AG09309 (cell line): ENCODE results near the gene PTPRM.

Experiments used
- DNase-seq: peaks from one replicate; pipeline ENCODE4 v3.0.0-alpha.2; 2010; ENCODE audit warnings: low read depth
- H3K4me3 ChIP-seq: 2 replicates; pipeline ENCODE4 v1.5.1; 2011; ENCODE audit warnings: mild to moderate bottlenecking, low read depth, low read length, moderate library complexity; ENCODE audit not compliant: control insufficient read depth
- TF ChIP-seq, protein P1 (sequence below): IDR thresholded peaks from 2 replicates; pipeline ENCODE4 v1.5.1; 2011; ENCODE audit warnings: mild to moderate bottlenecking, low read depth, low read length, inconsistent platforms; ENCODE audit not compliant: insufficient read depth, control insufficient read depth; ENCODE audit errors: missing control alignments

Gene PTPRM

DNA sequence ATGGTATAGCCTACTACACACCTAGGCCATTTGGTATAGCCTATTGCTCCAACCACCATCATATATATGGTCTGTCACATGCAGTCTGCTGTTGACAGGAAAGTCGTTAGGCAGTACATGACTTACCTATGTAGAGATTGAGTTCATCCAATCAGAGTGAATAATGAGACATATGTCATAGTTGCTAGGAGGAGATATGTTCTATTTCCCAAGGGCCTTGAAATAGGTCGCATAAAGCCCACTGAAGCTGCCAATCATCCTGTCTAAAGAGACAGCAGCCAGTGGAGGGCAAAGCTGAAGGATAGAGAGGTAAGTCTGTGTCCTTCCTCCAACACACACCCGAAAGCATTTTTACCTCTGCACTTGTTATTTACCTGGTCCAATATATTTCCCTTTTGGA lies 263.4 kb downstream of the PTPRM start:
- TF ChIP-seq, protein P1, sequence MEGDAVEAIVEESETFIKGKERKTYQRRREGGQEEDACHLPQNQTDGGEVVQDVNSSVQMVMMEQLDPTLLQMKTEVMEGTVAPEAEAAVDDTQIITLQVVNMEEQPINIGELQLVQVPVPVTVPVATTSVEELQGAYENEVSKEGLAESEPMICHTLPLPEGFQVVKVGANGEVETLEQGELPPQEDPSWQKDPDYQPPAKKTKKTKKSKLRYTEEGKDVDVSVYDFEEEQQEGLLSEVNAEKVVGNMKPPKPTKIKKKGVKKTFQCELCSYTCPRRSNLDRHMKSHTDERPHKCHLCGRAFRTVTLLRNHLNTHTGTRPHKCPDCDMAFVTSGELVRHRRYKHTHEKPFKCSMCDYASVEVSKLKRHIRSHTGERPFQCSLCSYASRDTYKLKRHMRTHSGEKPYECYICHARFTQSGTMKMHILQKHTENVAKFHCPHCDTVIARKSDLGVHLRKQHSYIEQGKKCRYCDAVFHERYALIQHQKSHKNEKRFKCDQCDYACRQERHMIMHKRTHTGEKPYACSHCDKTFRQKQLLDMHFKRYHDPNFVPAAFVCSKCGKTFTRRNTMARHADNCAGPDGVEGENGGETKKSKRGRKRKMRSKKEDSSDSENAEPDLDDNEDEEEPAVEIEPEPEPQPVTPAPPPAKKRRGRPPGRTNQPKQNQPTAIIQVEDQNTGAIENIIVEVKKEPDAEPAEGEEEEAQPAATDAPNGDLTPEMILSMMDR = no peak
- no peak overlapping the region for H3K4me3 ChIP-seq
- no peak for DNase-seq

DNA sequence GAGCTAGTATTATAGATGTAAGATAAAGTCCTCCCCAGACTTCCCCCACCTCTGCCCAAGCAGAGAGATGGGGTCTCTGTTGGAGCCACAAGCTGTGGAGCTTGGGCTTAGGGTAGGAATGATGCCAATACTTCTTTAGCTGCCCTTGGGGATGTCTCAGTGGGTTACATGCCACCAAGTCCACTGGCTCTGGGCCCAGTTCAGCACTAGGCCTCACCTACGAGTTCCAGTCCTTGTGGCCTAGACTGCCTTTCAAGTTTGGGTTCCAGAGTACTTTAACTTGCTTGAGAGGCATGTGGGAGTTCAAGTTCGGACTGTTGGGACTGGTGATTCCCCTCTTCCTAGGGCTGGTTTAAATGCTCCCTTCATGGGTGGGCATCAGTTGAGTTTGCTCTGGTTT lies 272.4 kb downstream of the PTPRM start:
- DNase-seq = no peak
- TF ChIP-seq, protein P1 = no peak
- no peak overlapping the region for H3K4me3 ChIP-seq

DNA sequence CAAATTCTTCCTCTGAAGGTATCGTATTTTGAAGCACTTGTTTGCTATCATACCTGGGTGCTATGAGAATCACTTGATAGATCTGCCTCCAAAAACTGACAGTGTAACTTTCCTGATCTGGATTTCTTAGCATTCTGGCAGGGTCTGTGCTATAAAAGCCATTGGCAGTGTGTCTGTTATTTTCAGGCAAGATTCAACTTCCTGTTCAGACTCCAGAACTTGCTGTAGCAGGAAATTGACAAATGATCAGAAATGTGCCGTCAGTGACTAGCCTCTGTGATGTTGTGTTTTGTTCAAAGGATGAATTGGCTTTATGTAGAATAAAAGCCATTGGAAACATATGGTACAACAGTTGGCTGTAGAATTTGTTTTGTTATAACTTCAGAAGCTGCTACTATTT lies 273.3 kb downstream of the PTPRM start:
- no peak for DNase-seq
- TF ChIP-seq, protein P1 = no peak
- H3K4me3 ChIP-seq = no peak overlapping the region

DNA sequence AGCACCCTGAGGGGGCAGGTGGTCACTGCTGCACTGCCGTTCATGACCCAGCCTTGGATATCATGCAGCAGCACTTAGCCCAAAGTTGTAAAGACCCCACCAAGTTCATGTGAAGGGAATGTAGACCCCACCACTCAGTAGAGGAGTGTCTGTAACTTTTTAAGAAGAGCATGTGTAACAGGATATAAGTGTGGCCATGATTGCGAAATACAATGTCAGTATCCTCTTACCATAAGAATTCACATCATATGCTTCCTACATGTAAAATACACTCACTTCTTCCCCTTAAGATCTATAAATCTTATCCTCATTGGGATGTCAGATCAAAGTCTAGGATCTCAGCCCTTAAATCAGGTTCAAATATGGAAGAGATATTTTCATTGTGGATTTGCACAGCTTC lies 276.9 kb downstream of the PTPRM start:
- no peak overlapping the region for H3K4me3 ChIP-seq
- DNase-seq = no peak
- TF ChIP-seq, protein P1 = no peak

DNA sequence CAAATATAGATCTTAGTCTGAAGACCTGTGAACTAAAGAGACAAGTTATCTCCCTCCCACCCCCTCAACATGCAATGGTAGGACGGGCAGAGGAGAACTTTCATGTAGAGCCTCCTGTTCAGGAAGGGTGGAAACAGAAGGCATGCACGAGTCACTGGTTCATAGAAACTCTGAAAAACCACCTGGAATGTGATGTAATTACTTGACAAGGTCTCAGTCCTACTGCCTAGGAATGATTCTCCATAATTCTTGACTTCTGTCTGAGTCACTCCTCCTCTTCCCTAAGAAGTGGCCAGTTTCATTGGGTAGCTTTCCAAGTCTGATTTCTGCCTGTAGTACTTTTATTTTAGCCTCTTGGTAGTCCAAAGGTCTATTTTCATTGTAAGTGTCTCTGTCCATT lies 277.3 kb downstream of the PTPRM start:
- TF ChIP-seq, protein P1 = no peak
- no peak for DNase-seq
- no peak overlapping the region for H3K4me3 ChIP-seq

DNA sequence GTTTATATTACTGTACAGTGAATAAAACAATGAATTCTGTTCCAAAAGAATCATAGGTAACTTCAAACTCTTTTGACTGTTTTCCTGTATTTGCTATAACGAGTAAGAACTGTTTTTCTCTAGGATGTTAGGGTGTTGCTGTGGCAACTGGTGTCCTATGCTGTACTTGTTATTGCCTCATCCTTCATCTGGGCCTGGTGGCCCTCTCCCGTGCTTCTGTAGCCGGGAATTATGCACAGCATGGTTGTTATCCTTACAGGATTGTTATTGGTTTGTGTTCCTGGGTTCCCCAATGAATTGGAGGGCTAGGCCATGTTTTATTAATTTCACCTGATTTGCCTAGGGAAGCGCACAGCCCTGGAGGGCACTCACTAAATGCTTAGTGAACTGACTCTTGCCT lies 279.2 kb downstream of the PTPRM start:
- TF ChIP-seq, protein P1 = no peak
- H3K4me3 ChIP-seq = no peak overlapping the region
- DNase-seq = no peak
